ENCODE measurements around the gene WFDC5.
"Not testable (repeated sequence)": the region's sequence is repeated elsewhere in the genome, so short reads cannot be mapped to it uniquely, and the experiment has no call there.

The WFDC5 gene

GRCh38 chr20:45087097-45087790 is 27.7 kb downstream of the WFDC5 start:
- no peak for DNase-seq

GRCh38 chr20:45085867-45086266 is 29.1 kb downstream of the WFDC5 start:
- DNase-seq = no peak

- no peak for DNase-seq
Measured at GRCh38 chr20:45085289-45085688, 29.7 kb downstream of the WFDC5 start.

GRCh38 chr20:45083127-45083526 is 31.8 kb downstream of the WFDC5 start:
- no peak for DNase-seq

- no peak for DNase-seq
Measured at GRCh38 chr20:45082468-45082867, 32.5 kb downstream of the WFDC5 start.

GRCh38 chr20:45080867-45081624 is 33.9 kb downstream of the WFDC5 start:
- DNase-seq = peak; percentile 61

GRCh38 chr20:45077559-45077958 is 37.4 kb downstream of the WFDC5 start:
- no peak for DNase-seq

- no peak for DNase-seq
Measured at GRCh38 chr20:45073221-45073620, 41.8 kb downstream of the WFDC5 start.

GRCh38 chr20:45072066-45072465 is 42.9 kb downstream of the WFDC5 start:
- no peak for DNase-seq

- no peak for DNase-seq
Measured at GRCh38 chr20:45070932-45071632, 43.9 kb downstream of the WFDC5 start.

GRCh38 chr20:45069261-45069660 is 45.7 kb downstream of the WFDC5 start:
- DNase-seq = no peak

- no peak for DNase-seq
Measured at GRCh38 chr20:45067558-45067957, 47.4 kb downstream of the WFDC5 start.

- no peak for DNase-seq
Measured at GRCh38 chr20:45067087-45067486, 47.9 kb downstream of the WFDC5 start.

- no peak for DNase-seq
Measured at GRCh38 chr20:45066372-45066771, 48.6 kb downstream of the WFDC5 start.

- no peak for DNase-seq
Measured at GRCh38 chr20:45064812-45065211, 50.2 kb downstream of the WFDC5 start.

GRCh38 chr20:45063107-45063506 is 51.9 kb downstream of the WFDC5 start:
- not testable (repeated sequence) for DNase-seq

GRCh38 chr20:45061244-45061643 is 53.7 kb downstream of the WFDC5 start:
- DNase-seq = no peak

- peak; percentile 52 for DNase-seq
Measured at GRCh38 chr20:45060294-45060693, 54.7 kb downstream of the WFDC5 start.
